SK-N-MC (cell line): ENCODE measurements around the gene CABP4.

ENCODE experiments used
- EZH2 ChIP-seq: fragments of 200-600 bp; sonication (generic); IDR thresholded peaks from one replicate; pipeline ENCODE4 v1.6.1; 2017; ENCODE audit warnings: antibody characterized with exemption
- FOXP2 ChIP-seq: optimal IDR thresholded peaks from 2 replicates; pipeline ENCODE3; 2011; ENCODE audit warnings: mild to moderate bottlenecking, moderate library complexity; ENCODE audit not compliant: insufficient read depth; ENCODE audit errors: extremely low read length, control extremely low read depth
- POLR2AphosphoS5 ChIP-seq: IDR thresholded peaks from 2 replicates; pipeline ENCODE4 v1.6.1; 2012; ENCODE audit warnings: mild to moderate bottlenecking, low read depth, low read length, borderline replicate concordance

DNA sequence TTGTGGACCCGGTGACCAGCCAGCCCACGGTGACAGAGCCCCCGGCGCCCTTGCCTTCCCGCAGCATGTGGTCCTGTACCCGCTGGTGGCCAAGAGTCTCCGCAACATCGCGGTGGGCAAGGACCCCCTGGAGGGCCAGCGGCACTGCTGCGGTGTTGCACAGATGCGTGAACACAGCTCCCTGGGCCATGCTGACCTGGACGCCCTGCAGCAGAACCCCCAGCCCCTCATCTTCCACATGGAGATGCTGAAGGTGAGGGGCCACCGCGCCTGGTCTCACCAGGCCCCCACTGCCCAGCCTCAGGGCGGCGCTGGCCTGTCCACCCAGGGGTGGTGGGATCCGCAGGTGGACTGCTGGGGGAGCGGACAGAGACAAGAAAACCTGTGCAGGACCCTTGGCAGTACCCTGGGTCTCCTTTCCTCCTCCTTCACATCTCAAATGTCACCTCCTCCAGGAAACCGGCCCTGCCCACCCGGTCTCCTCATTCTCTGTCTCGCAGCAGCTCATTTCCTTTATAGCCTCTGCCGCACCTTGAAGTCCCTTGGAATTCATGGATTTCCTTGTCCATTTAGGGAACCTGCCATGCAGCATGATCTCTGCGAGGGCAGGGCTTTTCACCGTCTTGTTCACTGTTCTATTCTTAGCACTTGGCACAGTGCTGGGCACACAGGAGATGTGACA lies 34.2 kb downstream of the CABP4 start:
- TF ChIP-seq POLR2AphosphoS5 (no peak), EZH2 (no peak), FOXP2 (no peak)
